ENCODE results near the gene APPL1.

Gene APPL1

DNA sequence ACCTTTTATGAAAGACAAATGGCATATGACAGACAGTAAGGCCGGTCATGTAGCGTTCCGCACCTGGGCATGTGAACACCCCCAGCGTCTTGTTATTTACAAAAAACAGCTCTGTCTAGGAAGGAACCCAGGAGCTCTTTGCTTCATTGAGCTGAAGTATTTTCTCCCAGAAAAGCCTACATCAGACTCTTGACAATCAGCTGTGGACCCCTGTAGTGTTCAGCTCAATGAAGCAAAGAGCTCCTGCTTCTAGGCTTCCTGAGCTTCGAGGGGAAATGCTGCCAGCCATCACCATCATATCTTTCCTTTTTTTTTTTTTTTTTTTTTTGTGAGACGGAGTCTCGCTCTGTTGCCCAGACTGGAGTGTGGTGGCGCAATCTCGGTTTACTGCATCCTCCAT lies 60.9 kb downstream of the APPL1 start:
- no CpG with 5 or more reads among the region's 9 CpGs for WGBS, 2 donors (ENCODE audit: extremely low coverage in 2 of 2, insufficient read length in 2 of 2, insufficient replicate concordance in 1 of 2)
- no peak overlapping the region for H3K27ac ChIP-seq (replicated peaks; ENCODE audit: low read length)
- no peak overlapping the region for H3K9ac ChIP-seq (ENCODE audit: low read depth, low read length, poor library complexity)
- H3K27me3 ChIP-seq (ENCODE audit: control insufficient read depth in 3 of 3, insufficient read depth in 3 of 3, low read depth in 1 of 3, low read length in 3 of 3): peaks cover 0 to 4% (median 0%) of the 10 kb centered on the region in 3 experiments
- H3K4me2 ChIP-seq (ENCODE audit: insufficient read depth, low read length, poor library complexity, severe bottlenecking): no peak overlapping the region
- no peak overlapping the region for H2BK120ac ChIP-seq (ENCODE audit: low read depth, low read length)
- H2BK15ac ChIP-seq (ENCODE audit: low read length): no peak overlapping the region
- no peak overlapping the region for H2BK12ac ChIP-seq (ENCODE audit: low read length)
- peak; percentile 14 for DNase-seq (ENCODE audit: low spot score)
- H3K9me3 ChIP-seq (replicated peaks in 1 of 2; ENCODE audit: control insufficient read depth in 2 of 2, insufficient read depth in 1 of 2, low read depth in 1 of 2, low read length in 2 of 2): peaks cover 0 to 4% of the 10 kb centered on the region in 2 donors
- no peak overlapping the region for H2AK5ac ChIP-seq (ENCODE audit: low read depth, low read length)
- H3K23ac ChIP-seq (ENCODE audit: low read depth, low read length, poor library complexity): no peak overlapping the region
- H3K14ac ChIP-seq (ENCODE audit: low read length): no peak overlapping the region
- H2AFZ ChIP-seq (ENCODE audit: low read length): no peak overlapping the region
- H2BK5ac ChIP-seq (ENCODE audit: low read length): no peak overlapping the region
- no peak overlapping the region for H4K8ac ChIP-seq (ENCODE audit: low read depth, low read length)
- no peak overlapping the region for H3K4me3 ChIP-seq (ENCODE audit: low read length in 2 of 2)
- no peak overlapping the region for H3K4ac ChIP-seq (ENCODE audit: low read length)
- H4K91ac ChIP-seq (ENCODE audit: low read depth, low read length, poor library complexity): no peak overlapping the region
- H3K4me1 ChIP-seq (ENCODE audit: control insufficient read depth in 2 of 2, insufficient read depth in 1 of 2, low read depth in 1 of 2, low read length in 2 of 2): no peaks in the 10 kb centered on the region
- H3K18ac ChIP-seq (ENCODE audit: low read length): no peak overlapping the region
- no peaks in the 10 kb centered on the region for H3K79me1 ChIP-seq (ENCODE audit: low read depth, low read length)
- H3K36me3 ChIP-seq (replicated peaks in 1 of 2; ENCODE audit: control insufficient read depth in 2 of 2, insufficient read depth in 2 of 2, low read length in 2 of 2): no peaks in the 10 kb centered on the region

DNA sequence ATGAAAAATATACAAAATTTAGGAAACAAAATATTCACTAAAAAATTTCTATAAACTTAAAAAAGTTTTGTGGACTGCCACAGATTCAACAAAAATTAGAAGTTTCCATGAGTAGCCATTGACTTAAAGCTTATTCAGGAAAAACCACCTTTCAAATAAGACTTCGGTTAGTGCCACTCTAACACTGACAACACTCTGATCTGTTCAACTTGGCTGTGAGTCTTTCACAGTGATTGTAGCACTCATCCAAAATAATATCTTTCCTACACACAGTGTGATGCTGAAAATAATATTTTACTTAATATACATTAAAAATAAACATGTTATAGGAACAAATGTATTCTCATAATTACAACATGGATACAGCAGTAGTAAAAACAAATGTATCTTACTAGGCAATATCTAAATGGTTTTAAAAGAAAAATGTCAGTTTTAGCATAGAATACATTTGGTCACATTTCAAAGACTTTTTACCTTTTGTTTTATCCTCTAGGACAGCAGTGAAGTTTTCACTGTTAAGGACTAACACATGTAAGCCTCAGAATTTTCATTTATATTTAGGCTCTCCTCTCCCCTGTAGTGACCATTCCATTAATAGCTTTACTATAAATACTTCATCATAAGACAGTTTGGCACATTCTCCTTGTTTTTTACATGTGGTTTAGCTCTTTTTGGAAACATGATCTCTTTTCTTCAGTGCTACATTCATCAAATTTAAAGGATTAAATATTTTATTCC lies 64.8 kb downstream of the APPL1 start, which contains the start of gene ASB14:
ASB14 (minus strand) TSS at position 527 of the 738 bp plus-strand sequence. CDS start 652 bp downstream, outside the sequence.
- no peak within 1 kb of the TSS for H4K8ac ChIP-seq (ENCODE audit: low read depth, low read length)
- no peak within 1 kb of the TSS for H2BK5ac ChIP-seq (ENCODE audit: low read length)
- no peak within 1 kb of the TSS for H2BK12ac ChIP-seq (ENCODE audit: low read length)
- no peaks in the 10 kb centered on the region for H3K4me1 ChIP-seq (ENCODE audit: control insufficient read depth in 2 of 2, insufficient read depth in 1 of 2, low read depth in 1 of 2, low read length in 2 of 2)
- no peak within 1 kb of the TSS for H3K14ac ChIP-seq (ENCODE audit: low read length)
- no peak within 1 kb of the TSS for H2AK5ac ChIP-seq (ENCODE audit: low read depth, low read length)
- no peaks in the 10 kb centered on the region for H3K79me1 ChIP-seq (ENCODE audit: low read depth, low read length)
- H3K4me3 ChIP-seq (ENCODE audit: low read length in 2 of 2): no peak within 1 kb of the TSS
- no peak within 1 kb of the TSS for H3K18ac ChIP-seq (ENCODE audit: low read length)
- no peaks in the 10 kb centered on the region for H3K9me3 ChIP-seq (replicated peaks in 1 of 2; ENCODE audit: control insufficient read depth in 2 of 2, insufficient read depth in 1 of 2, low read depth in 1 of 2, low read length in 2 of 2)
- no peak within 1 kb of the TSS for H3K27ac ChIP-seq (replicated peaks; ENCODE audit: low read length)
- no peak within 1 kb of the TSS for H4K91ac ChIP-seq (ENCODE audit: low read depth, low read length, poor library complexity)
- H3K4me2 ChIP-seq (ENCODE audit: insufficient read depth, low read length, poor library complexity, severe bottlenecking): no peak within 1 kb of the TSS
- H3K4ac ChIP-seq (ENCODE audit: low read length): no peak within 1 kb of the TSS
- H2BK15ac ChIP-seq (ENCODE audit: low read length): no peak within 1 kb of the TSS
- no peak within 1 kb of the TSS for H3K9ac ChIP-seq (ENCODE audit: low read depth, low read length, poor library complexity)
- H3K27me3 ChIP-seq (ENCODE audit: control insufficient read depth in 3 of 3, insufficient read depth in 3 of 3, low read depth in 1 of 3, low read length in 3 of 3): peaks cover 0 to 7% (median 0%) of the 10 kb centered on the region in 3 experiments
- WGBS, 2 donors (ENCODE audit: extremely low coverage in 2 of 2, insufficient read length in 2 of 2, insufficient replicate concordance in 1 of 2): no CpG with 5 or more reads among the region's 1 CpG
- DNase-seq (ENCODE audit: low spot score): no peak
- no peak within 1 kb of the TSS for H3K23ac ChIP-seq (ENCODE audit: low read depth, low read length, poor library complexity)
- no peak within 1 kb of the TSS for H2AFZ ChIP-seq (ENCODE audit: low read length)
- H3K36me3 ChIP-seq (replicated peaks in 1 of 2; ENCODE audit: control insufficient read depth in 2 of 2, insufficient read depth in 2 of 2, low read length in 2 of 2): no peaks in the 10 kb centered on the region
- no peak within 1 kb of the TSS for H2BK120ac ChIP-seq (ENCODE audit: low read depth, low read length)

DNA sequence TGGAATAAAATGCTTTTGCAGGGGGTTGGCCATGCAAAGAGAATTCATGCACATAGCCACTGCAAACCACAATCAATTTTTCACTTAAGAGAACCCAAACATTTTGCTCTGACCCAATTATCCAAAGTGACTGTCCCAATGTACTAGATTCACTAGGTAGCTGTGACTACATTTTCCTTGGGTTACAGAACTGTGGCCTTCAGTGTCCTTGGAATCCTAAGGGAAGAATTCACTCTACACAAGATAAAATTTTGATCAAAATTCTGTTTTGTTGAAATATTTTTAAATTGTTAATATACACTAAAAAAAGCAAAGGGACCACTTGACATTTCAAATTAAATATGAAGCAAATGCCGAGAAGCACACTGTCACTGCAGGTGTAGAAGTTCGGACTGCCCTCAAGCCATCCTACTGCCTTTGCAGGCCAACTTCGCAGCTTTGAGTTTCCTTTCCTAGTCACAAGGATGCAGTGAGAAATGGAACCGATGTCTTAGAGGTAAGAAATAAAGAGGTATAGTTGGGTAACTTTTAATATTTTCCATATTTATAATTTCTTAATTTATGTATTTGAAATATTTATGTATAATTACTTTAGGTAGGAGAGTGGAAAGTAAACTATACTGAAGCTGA lies 65.5 kb downstream of the APPL1 start:
- H3K79me1 ChIP-seq (ENCODE audit: low read depth, low read length): no peaks in the 10 kb centered on the region
- no peak overlapping the region for H3K18ac ChIP-seq (ENCODE audit: low read length)
- no peak overlapping the region for H3K4ac ChIP-seq (ENCODE audit: low read length)
- no peak overlapping the region for H2BK12ac ChIP-seq (ENCODE audit: low read length)
- H4K91ac ChIP-seq (ENCODE audit: low read depth, low read length, poor library complexity): no peak overlapping the region
- DNase-seq (ENCODE audit: low spot score): no peak
- no peak overlapping the region for H2BK5ac ChIP-seq (ENCODE audit: low read length)
- H3K4me3 ChIP-seq (ENCODE audit: low read length in 2 of 2): no peak overlapping the region
- peaks cover 0 to 9% (median 0%) of the 10 kb centered on the region in 3 experiments for H3K27me3 ChIP-seq (ENCODE audit: control insufficient read depth in 3 of 3, insufficient read depth in 3 of 3, low read depth in 1 of 3, low read length in 3 of 3)
- no peak overlapping the region for H3K9ac ChIP-seq (ENCODE audit: low read depth, low read length, poor library complexity)
- no peak overlapping the region for H2BK15ac ChIP-seq (ENCODE audit: low read length)
- H2BK120ac ChIP-seq (ENCODE audit: low read depth, low read length): no peak overlapping the region
- H3K4me2 ChIP-seq (ENCODE audit: insufficient read depth, low read length, poor library complexity, severe bottlenecking): no peak overlapping the region
- WGBS, 2 donors (ENCODE audit: extremely low coverage in 2 of 2, insufficient read length in 2 of 2, insufficient replicate concordance in 1 of 2): no CpG with 5 or more reads among the region's 4 CpGs
- H4K8ac ChIP-seq (ENCODE audit: low read depth, low read length): no peak overlapping the region
- H3K14ac ChIP-seq (ENCODE audit: low read length): no peak overlapping the region
- no peaks in the 10 kb centered on the region for H3K4me1 ChIP-seq (ENCODE audit: control insufficient read depth in 2 of 2, insufficient read depth in 1 of 2, low read depth in 1 of 2, low read length in 2 of 2)
- no peak overlapping the region for H2AFZ ChIP-seq (ENCODE audit: low read length)
- H2AK5ac ChIP-seq (ENCODE audit: low read depth, low read length): no peak overlapping the region
- H3K27ac ChIP-seq (replicated peaks; ENCODE audit: low read length): no peak overlapping the region
- H3K9me3 ChIP-seq (replicated peaks in 1 of 2; ENCODE audit: control insufficient read depth in 2 of 2, insufficient read depth in 1 of 2, low read depth in 1 of 2, low read length in 2 of 2): no peaks in the 10 kb centered on the region
- H3K23ac ChIP-seq (ENCODE audit: low read depth, low read length, poor library complexity): no peak overlapping the region
- H3K36me3 ChIP-seq (replicated peaks in 1 of 2; ENCODE audit: control insufficient read depth in 2 of 2, insufficient read depth in 2 of 2, low read length in 2 of 2): no peaks in the 10 kb centered on the region

DNA sequence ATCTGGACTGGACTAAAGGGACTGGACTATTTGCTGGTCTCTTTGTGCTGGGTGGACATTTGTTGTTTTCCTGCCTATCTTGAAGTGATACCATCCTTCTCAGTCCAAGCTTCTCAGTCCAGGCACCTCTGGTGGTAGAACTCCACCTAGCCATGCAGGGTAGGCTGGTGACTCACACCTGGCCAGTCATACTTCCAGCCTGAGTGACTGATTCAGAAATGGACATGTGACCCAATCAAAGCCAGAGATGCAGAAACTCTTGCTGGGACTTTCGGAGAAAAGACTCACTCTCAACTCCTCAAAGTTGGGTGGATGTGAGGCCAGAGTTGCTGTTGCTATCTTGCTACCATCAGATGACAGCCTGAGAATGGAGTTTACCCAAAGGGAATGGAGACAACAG lies 70.5 kb downstream of the APPL1 start:
- Histone ChIP-seq H3K27ac (replicated peaks; ENCODE audit: low read length) (no peak overlapping the region), H3K4me2 (ENCODE audit: insufficient read depth, low read length, poor library complexity, severe bottlenecking) (no peak overlapping the region), H2AFZ (ENCODE audit: low read length) (no peak overlapping the region), H2AK5ac (ENCODE audit: low read depth, low read length) (no peak overlapping the region), H3K18ac (ENCODE audit: low read length) (no peak overlapping the region), H3K36me3 (replicated peaks in 1 of 2; ENCODE audit: control insufficient read depth in 2 of 2, insufficient read depth in 2 of 2, low read length in 2 of 2) (no peaks in the 10 kb centered on the region), H3K27me3 (ENCODE audit: control insufficient read depth in 3 of 3, insufficient read depth in 3 of 3, low read depth in 1 of 3, low read length in 3 of 3) (peaks cover 0 to 19% (median 0%) of the 10 kb centered on the region in 3 experiments), H3K79me1 (ENCODE audit: low read depth, low read length) (no peaks in the 10 kb centered on the region), H3K4ac (ENCODE audit: low read length) (no peak overlapping the region), H2BK12ac (ENCODE audit: low read length) (no peak overlapping the region), H3K14ac (ENCODE audit: low read length) (no peak overlapping the region), H3K23ac (ENCODE audit: low read depth, low read length, poor library complexity) (no peak overlapping the region), H3K4me1 (ENCODE audit: control insufficient read depth in 2 of 2, insufficient read depth in 1 of 2, low read depth in 1 of 2, low read length in 2 of 2) (no peaks in the 10 kb centered on the region), H2BK15ac (ENCODE audit: low read length) (no peak overlapping the region), H3K9me3 (replicated peaks in 1 of 2; ENCODE audit: control insufficient read depth in 2 of 2, insufficient read depth in 1 of 2, low read depth in 1 of 2, low read length in 2 of 2) (no peaks in the 10 kb centered on the region), H2BK5ac (ENCODE audit: low read length) (no peak overlapping the region), H4K91ac (ENCODE audit: low read depth, low read length, poor library complexity) (no peak overlapping the region), H2BK120ac (ENCODE audit: low read depth, low read length) (no peak overlapping the region), H3K9ac (ENCODE audit: low read depth, low read length, poor library complexity) (no peak overlapping the region), H4K8ac (ENCODE audit: low read depth, low read length) (no peak overlapping the region), H3K4me3 (ENCODE audit: low read length in 2 of 2) (no peak overlapping the region)
- no peak for DNase-seq (ENCODE audit: low spot score)
- no CpG with 5 or more reads among the region's 1 CpG for WGBS, 2 donors (ENCODE audit: extremely low coverage in 2 of 2, insufficient read length in 2 of 2, insufficient replicate concordance in 1 of 2)
